ENCODE data around the gene INPP5A.

DNA sequence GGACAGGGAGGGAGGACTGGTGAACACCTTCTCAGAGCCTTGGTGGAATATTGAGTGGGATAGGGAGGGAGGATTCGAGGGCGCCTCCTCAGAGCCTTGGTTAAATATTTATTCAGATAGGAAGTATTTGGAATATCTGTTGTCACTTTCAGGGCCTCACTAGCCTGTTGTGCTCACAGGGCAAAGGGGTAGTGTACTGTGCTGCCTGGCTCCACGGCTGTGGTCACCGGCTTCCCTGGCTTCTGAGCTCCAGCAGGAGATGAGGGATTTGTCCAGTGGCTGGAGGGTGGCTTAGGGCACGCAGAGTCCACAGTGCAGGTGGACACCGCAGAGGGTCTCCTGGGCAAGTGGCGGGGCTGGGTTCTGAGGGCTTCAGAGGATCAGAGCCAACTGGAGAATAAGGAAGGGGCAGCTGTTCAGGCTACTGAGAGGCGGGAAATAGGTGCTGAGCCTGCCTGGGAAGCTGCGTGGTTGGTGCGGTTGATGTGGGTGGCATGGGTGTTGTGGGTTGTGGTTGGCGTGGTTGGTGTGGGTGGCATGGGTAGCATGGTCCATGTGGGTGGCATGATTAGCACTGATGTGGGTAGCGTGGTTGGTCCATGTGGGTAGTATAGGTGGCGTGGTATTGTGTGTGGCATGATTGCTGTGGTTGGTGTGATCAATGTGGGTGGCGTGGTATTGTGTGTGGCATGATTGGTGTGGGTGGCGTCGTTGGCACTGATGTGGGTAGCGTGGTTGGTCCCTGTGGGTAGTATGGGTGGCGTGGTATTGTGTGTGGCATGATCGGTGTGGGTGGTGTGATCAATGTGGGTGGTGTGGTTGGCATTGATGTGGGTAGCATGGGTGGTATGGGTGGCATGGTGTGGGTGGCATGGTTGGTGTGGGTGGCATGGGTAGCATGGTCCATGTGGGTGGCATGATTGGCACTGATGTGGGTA is 16.7 kb downstream of the INPP5A start:
- TF ChIP-seq CTCF (IDR thresholded peaks at IDR 0.05) (no peak), POLR2A (IDR thresholded peaks at IDR 0.05) (no peak)
